Measurements from ENCODE around the gene GDA.
"Not testable (repeated sequence)": the region's sequence is repeated elsewhere in the genome, so short reads cannot be mapped to it uniquely, and the experiment has no call there.

Gene GDA

GRCh38 chr9:72290311-72290710 lies 141.1 kb downstream of the GDA start:
- no peak for DNase-seq

- DNase-seq: not testable (repeated sequence)
These were observed 142.3 kb downstream of the GDA start for GRCh38 chr9:72291576-72291975.

- no peak for DNase-seq
These were observed 143.0 kb downstream of the GDA start for GRCh38 chr9:72292256-72292682.

GRCh38 chr9:72292874-72293607 lies 143.8 kb downstream of the GDA start:
- DNase-seq: no peak

GRCh38 chr9:72294936-72295335 lies 145.7 kb downstream of the GDA start:
- DNase-seq: no peak

GRCh38 chr9:72297516-72297915 lies 148.3 kb downstream of the GDA start:
- no peak for DNase-seq

GRCh38 chr9:72299017-72299603 lies 149.9 kb downstream of the GDA start:
- DNase-seq: no peak

GRCh38 chr9:72300873-72301272 lies 151.6 kb downstream of the GDA start:
- DNase-seq: no peak
